NCI-H1930 (cell line): ENCODE data around the gene IVD.

ENCODE experiments used
- DNase-seq, 2 experiments: peaks; one replicate each; lab custom pipeline; 2025; lab: John Stamatoyannopoulos, UW

The IVD gene

DNA sequence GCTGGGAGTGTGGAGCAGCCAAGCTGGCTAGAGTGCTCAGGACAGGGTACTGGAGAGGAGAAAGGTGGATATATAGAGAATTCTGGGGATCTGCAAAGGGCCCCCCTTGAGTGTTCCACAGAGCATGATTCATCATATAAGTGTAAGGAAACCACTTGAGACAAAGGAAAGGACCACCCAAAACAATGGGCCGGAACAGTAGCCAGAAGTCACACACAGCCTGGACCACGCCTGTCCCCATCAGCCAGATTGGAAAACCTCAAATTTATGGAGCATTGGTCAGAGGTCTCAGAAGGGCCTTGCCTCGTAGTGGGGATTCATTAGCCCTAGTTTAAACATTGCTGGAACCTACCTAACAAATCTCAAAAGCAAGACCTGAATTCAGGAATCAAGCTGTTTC, 28.0 kb upstream of the IVD start:
- DNase-seq, result no peak

DNA sequence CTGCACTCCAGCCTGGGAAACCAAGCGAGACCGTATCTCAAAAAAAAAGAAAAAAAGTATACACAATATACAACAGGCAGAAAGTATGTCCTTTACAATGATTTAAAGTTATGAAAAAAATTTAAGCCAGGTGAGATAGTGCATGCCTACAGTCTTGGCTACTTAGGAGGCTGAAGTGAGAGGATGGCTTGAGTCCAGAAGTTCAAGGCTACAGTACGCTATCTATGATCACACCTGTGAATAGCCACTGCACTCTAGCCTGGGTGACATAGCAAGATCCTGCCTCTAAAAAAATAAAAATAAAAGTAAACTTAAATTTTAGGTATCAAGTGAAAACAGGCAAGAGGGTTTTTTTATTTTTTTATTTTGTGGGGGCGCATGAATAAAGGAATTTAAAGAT, 26.2 kb upstream of the IVD start:
- no peak for DNase-seq

DNA sequence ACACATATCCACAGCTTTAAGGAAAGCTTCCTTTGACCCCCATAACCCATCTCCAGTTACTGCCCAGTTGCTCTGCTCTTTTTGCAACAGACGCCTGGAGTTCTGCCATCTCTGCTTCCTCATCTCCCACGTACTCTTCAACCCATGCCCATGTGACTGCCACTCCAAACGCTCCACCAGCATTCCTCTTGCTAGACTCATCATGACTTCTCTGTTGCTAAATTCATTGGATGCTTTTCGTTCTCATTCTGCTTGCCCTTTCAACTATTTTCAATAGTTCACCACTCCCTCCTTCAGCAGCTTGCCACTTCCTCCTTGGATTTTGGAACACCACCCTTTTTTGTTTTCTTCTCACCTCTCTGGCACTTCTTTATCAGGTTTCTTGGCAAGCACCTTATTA, 25.7 kb upstream of the IVD start:
- DNase-seq, result no peak

DNA sequence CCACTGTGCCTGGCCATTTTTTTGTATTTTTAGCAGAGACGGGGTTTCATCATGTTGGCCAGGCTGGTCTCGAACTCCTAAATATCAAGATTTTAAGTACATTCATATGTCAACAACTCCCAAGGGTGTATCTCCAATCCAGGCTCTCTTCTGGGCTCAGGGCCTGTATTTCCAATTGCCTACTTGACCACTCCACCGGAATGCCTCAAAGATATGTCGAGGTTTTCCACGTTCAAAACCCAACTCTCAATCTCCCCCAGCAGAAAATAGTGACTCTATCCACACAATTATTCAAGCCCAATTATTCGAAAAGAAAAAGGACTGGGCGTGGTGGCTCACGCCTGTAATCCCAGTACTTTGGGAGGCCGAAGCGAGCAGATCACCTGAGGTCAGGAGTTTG, 25.0 kb upstream of the IVD start:
- DNase-seq, result no peak

DNA sequence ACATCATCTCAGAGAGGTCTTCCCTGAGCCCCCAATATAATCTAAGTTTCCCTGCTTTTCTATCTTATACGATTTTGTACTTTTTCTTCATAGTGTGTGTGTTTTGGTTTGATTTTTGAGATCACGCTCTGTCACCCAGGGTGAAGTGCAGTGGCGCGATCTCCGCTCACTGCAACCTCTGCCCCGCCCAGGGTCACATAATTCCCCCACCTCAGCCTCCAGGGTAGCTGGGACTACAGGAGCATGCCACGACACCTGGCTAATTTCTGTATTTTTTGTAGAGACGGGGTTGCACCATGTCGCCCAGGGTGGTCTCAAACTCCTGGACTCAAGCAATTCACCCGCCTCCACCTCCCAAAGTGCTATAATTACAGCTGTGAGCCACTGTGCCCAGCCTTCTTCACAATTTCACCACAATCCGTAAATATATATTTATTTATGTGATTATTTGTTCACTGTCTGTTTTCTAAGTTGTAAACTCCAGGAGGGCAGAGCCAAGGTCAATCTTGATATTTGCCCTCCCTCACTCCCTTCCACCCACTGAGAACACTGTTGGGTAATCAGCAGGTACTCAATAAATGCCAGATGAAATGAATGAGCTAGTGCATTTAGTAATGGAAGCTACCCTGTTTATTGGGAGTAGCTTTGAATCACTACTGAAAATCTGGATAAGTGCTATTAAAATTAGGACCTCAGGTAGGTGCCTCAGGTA, 23.6 kb upstream of the IVD start:
- DNase-seq, result no peak

DNA sequence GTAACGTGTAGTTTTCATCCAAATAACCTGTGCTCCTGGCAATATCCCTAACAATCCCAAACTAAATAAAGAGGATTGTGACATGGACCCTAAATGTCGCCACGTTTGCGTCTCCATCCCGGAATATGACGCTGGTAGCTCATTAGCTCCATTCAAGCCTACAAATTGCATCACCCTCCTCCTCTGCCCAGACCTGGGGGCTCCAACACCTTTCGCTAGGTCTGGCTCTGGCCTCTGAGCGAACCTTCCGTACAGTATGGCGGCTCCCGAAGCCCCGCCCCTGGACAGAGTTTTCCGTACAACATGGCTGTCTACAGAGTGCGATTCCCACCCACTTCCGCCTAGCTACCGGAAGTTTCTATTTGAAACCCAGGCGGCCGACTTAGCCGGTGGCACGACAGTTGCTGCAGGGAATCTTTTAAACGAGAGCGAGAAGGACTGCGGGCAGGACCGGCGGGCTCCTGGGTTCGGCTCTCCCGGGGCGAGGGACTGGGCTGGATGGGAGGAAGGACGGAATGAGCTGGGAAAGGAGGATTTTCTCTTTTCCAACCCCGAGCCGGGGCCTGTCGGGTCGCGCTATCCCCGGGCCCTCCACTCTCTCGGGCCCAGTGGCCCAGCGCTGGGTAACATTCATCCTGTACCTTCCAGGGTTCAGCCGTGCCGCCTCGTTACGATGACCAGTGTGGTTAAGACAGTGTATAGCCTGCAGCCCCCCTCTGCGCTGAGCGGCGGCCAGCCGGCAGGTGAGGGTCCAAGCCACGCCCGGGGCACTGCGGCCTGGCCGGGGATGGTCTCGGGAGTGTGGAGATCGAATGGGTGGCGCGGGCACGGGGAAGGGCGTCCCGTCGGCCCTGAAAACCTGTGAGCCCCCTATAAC, 22.8 kb upstream of the IVD start, which contains the start of gene KNSTRN:
Gene KNSTRN (plus strand): TSS at position 142 of the 877 bp plus-strand sequence. CDS start 115 bp downstream, at position 257.
- DNase-seq, result peak; percentile 81 to 88

DNA sequence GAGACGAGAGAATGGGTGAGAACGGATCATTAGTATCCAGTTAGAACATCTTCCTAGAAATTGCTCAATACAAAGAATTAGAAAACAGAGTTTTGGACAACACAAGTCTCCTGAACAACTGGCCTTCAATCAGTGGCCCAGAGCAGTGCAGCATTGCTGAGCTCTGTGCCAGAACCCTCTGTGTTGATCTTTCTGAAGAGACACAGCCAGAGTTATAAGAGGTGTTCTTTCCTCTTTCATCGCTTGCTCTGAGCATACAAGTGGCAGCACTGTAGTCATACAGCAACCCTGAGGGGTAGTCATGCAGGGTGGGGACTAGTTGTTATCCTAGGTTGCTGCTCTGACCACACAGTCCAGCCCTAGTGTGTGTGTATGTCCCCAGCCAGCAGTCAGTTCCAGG, 19.1 kb upstream of the IVD start:
- DNase-seq, result no peak

DNA sequence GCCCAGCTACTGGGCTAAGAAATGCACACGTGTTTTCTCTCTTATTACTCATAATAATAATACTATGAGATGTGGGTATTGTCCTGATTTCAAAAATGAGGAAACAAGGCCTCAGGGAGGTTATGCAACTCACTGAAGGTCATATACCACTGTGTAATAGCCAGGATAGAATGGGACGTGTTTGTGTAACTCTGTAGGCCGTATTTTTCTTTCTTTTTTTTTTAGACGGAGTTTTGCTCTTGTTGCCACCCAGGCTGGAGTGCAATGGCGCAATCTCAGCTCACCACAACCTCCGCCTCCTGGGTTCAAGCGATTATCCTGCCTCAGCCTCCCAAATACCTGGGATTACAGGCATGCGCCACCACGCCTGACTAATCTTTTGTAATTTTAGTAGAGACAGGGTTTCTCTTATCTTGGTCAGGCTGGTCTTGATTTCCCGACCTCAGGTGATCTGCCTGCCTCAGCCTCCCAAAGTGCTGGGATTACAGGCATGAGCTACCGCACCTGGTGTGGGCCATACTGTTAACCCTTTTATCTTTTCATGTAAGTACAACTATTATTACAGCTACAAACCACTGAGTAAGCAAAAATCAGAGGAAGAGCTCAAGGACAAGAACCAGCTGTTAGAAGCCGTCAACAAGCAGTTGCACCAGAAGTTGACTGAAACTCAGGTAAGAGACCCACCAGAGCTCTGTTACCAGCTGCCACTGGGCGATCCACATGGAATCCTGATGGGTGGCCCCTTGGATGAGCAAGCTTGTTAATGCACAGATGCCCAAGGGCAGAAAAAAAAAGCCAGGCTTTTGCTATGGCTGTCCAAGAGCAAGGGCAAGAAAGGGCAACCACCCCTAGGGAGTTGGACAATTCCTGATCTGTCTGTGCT, 16.4 kb upstream of the IVD start:
- no peak for DNase-seq

DNA sequence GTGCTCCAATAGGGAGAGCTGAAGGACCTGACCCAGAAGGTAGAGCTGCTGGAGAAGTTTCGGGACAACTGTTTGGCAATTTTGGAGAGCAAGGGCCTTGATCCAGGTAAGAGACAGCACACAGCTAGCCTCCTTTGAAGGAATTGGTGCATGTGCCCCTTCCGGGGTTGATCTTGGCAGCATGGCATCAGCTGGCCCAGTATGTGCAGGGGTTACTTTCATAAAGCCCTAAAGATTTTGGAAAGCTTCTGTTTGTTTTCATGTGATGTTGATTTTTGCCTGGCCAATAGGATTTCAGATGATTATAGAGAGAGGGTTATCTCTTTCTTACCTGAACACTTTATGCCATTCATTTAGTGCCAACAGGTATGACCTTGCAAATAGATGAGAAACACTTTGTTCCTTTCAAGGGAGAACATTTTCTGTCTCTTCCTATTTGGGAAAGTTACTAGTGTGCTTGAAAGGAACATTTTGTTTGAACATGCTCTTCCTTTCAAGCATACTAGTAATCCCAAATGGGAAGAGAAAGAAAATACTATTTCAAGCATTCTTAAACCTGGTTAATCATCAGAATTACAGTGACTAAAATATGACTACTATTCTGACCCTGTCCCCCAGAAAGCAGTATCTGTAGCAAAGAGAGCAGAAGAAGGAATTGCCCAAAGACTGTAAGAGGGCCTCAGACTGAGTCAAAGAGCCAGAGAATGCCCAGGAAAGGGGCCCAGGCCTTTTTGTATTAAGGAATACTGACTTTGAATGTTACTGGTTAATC, 15.6 kb upstream of the IVD start:
- no peak for DNase-seq

DNA sequence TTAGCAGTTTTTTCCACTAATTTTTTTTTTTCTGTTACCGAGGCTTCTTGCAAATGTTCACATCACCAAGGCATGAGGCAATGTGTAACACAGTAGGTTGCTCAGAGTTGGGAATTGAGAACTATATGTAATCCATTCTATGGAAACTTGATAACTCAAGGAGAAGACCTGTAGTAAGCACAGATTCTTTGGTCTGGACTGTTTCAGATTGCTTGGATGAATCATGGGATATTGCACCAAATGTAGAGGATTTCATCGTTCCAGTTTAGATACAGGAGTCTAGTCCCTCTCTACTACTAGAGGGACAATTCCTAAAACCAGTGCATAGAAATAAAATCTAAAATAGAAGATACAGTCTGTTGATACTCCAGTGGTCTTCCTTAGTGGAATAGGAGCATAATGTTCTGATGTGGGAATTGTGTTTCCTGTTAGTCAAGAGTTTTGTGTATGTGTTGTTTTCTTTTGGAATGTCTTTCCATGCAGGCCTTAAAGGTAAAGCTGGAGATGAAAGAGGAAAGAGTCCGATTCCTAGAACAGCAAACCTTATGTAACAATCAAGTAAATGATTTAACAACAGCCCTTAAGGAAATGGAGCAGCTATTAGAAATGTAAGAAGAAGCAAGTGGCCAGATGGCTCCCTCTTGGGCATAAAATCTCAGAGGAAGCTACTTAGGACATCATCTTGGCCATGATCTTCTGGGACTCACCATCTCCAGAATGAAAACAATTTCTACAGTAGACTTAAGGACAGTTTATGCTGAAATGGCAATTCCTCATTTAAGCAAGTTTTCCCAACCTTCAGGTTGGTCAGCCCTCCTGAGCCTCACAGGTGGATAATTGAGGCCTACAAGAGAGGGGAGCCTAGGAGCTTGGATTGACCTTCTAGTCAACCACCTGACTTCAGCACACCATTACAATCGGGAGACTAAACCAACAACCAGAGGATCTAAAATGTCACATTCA, 12.3 kb upstream of the IVD start:
- DNase-seq, result no peak

DNA sequence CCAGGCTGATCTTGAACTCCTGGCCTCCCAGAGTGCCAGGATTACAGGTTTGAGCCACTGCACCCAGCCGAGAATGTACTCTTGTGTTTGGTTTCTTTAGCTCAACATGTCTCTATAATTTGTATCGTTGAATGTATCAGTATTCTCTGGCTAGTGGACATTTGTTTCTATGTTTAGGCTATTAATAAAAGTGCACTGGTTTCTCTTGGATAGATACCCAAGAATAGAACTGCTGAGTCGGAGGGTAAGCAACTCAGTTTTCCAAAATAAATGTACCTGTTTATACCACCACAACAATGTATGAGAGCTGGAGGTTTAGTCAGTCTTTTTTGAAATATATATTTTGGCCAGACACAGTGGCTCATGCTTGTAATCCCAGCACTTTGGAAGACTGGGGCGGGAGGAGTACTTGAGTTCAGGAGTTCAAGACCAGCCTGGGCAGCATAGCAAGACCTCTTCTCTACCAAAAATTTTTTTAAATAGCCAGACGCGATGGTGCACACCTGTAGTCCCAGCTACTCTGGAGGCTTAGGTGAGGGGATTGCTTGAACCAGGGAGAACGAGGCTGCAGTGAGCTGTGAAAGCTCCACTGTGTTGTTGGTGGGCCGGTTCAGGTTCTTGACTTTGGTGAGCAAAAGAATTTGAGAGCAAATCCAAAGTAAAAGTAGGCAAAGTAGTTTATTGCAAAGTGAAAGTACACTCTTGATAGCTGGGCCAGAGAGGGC, 7.7 kb upstream of the IVD start:
- DNase-seq, result no peak

DNA sequence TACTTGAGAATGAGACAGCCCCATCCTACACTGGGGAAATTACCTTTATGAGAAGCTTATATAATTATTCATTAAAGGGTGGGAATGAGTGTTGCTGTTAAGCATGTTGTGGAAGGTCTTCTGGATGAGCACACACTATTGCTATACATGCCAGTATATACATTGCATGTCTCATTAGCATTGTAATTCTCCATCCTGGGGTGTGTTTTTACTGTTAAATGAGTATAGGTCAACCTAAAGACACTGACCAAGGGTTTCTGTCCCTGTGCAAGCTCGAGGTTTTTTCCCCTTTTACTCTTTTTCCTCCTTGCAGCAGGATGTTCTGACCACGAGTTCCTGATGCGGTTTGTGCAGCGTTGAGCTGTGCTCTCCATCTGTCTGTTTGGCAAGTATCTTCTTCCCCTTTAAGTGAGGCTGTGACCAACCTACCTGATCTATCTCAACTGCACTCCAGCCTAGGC, 7.2 kb upstream of the IVD start:
- DNase-seq, result no peak

DNA sequence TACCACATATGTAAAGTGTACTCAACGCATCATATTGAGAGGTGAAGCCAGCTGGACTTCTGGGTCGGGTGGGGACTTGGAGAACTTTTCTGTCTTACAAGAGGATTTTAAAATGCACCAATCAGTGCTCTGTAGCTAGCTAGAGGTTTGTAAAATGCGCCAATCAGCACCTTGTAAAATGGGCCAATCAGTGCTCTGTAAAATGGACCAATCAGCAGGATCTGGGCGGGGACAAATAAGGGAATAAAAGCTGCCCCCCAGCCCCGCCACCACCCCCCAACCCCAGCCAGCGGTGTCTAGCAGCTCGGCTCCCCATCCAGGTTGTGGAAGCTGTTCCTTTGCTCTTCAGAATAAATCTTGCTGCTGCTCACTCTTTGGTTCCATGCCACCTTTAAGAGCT, 6.2 kb upstream of the IVD start:
- no peak for DNase-seq

DNA sequence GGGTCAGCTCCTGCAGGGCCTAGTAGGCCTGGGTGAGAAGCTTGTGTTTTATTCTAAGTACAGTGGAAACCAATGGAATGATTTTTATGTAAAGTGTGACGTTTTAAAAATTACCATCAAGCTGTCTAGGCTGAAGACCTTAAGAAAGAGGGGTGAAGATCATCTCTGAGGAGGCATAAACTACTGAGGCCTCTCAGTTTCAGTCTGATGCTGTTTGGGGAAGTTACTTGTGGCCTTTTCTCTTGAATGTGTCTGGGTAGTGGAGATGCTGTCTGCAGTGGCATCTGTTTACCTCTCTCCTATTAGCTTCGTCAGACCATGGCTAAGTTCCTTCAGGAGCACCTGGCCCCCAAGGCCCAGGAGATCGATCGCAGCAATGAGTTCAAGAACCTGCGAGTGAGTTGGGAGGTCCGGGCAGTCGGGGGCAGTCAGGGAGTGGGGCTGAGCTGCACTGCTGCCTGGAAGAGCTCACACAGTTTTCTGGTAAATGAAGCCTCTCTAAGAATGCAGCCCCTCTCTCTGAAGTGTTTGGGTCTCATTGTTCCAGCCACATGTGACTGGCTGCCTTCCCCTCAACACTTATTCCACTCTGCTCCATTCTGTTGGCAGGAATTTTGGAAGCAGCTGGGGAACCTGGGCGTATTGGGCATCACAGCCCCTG, 1.9 kb downstream of the IVD start:
- no peak for DNase-seq

DNA sequence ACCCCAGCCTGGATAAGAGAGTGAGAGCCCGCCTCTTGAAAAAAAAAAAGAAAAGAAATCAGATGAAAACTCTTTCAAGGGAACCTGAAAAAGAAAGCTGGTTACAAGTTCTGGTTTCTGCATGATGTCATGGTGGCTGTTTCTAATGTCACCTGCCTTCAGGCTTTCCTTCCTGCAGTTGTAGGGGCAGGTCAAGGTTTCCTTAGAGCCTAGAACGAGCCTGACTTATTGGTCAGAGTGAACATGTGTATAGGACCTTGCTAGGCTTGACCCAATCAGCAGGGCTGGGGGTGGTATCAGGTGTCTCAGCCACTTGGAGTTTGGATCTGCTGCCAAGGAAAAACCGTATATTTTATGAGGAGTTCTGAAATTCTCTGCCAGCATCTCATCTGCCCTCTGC, 3.8 kb downstream of the IVD start:
- DNase-seq, result no peak

DNA sequence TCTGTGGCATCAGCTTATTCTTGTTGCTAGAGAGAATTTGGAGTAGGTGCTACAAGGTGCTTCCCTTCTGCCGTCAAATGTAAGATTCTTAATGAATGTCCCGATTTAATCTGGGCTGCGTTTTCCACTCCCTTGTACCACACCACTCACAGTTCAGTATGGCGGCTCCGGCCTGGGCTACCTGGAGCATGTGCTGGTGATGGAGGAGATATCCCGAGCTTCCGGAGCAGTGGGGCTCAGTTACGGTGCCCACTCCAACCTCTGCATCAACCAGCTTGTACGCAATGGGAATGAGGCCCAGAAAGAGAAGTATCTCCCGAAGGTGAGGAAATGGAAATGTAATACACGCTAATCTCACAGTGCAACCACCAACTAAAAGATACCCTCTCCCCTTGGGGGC, 4.9 kb downstream of the IVD start:
- DNase-seq, result no peak

DNA sequence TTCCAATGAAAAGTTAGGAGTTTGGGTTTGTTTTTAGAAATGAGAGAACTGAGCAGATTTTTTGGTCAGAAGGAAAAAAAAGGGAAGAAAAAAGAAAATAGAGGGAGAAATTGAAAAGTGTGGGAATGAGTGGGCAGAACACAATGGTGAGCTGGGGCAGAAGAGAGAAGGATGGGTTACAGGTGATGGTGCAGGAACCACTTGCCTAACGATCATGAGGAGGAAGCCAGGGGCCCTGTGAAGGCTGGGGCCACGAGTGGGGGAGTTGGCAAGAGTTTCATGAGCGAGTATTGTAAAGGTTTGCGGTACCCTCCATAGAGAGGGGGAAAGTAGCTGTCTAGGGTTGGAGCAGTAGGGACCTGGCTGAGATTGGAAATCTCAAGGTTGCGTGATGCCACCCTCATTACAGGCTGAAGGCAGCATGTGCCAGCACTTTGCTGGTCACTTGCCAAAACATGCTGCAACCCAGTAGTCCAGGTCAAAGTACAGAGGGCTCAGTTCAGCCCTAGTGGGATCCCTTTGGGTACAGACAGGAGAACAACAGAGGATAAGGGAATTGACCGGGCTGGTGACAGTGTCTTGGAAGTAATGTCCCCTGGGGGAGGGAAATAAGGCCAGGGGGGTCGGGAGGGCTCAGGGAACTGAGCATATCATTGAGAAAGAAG, 6.6 kb downstream of the IVD start:
- no peak for DNase-seq

DNA sequence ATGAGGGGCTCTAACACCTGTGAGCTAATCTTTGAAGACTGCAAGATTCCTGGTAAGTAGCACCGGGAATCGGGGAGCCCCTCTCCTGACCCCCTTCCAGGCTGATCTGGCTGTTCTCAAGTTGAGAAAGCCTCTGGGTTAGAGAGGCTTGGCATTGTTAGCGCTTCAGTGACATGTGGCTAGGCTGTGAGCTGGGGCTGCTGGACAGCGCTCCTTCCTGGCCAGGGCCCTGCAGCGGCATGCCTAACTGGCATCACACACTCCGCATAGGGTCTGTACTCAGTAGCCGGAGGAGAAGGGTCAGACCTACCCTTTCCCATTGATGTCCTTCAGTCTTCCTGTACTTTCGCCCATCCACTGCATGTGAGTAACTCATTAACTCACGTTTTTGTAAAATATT, 7.4 kb downstream of the IVD start:
- no peak for DNase-seq

DNA sequence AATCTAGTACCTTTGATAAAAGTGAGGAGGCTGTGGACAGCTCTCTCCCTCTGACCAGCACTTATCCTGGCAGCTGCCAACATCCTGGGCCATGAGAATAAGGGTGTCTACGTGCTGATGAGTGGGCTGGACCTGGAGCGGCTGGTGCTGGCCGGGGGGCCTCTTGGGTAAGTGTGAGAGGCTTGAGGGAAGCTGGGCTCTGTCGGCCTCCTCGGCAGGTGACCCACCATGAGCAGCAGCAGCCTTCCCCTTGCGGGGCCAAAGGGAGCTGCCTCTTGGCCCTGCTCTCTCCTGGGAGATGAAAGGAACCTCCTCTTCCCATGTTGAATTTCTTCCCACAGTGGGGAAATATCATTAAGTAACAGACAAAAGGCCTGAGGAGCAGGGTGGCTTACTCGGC, 9.2 kb downstream of the IVD start:
- no peak for DNase-seq
